ENCODE results near the gene SPOCK2.

DNA sequence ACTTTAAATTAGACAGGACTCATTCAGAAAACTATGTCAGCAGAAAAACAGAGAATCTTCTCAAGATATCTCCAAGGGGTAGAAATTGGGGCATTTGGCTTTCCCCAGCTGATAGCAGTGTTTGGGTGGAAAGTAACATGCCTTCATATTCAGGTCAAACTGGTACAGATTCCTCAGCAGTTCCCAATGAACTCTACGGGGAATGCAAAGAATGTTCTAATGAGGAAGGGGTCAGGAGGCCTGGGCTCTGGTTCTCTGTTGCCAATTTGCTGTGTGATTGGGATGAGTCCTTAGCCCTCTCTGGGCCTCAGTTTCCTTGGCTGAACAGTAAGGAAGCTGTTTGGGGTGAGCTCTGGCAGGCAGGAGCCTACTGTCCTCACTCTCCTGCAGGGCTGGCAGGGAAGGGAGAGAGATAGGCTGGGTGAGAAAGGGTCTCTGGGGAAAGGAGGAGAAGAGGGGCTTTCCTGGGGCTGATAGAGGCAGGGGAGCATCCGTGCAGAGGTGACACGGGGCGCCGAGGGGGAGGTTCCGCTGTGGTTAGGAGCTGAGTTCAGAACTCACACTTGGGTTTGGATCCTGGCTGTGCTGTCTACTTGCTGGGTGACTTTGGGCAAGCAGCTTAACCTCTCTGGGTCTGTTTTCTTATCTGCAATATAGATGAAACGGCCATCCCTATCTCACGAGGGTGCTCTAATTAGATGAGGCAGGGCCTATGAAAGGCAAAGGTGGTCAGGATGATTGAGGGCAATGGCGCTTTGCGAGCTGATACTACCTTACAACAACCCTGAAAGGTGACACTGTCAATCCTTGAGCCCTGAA lies 45.1 kb downstream of the SPOCK2 start:
- TF ChIP-seq, protein P1, sequence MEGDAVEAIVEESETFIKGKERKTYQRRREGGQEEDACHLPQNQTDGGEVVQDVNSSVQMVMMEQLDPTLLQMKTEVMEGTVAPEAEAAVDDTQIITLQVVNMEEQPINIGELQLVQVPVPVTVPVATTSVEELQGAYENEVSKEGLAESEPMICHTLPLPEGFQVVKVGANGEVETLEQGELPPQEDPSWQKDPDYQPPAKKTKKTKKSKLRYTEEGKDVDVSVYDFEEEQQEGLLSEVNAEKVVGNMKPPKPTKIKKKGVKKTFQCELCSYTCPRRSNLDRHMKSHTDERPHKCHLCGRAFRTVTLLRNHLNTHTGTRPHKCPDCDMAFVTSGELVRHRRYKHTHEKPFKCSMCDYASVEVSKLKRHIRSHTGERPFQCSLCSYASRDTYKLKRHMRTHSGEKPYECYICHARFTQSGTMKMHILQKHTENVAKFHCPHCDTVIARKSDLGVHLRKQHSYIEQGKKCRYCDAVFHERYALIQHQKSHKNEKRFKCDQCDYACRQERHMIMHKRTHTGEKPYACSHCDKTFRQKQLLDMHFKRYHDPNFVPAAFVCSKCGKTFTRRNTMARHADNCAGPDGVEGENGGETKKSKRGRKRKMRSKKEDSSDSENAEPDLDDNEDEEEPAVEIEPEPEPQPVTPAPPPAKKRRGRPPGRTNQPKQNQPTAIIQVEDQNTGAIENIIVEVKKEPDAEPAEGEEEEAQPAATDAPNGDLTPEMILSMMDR (IDR thresholded peaks at IDR 0.05): no peak
- TF ChIP-seq EZH2phosphoT487 (IDR thresholded peaks at IDR 0.05) (no peak), EZH2 (IDR thresholded peaks at IDR 0.05) (no peak)

Measured in neural progenitor cell (in vitro differentiated cells).